ENCODE data around the gene CCDC154.
A peak's percentile ranks its signal among the peaks of the same experiment; 100 is the strongest.
"Not testable (repeated sequence)": the region's sequence is repeated elsewhere in the genome, so short reads cannot be mapped to it uniquely, and the experiment has no call there.

The CCDC154 gene

GRCh38 chr16:1472974-1473373, 28.6 kb upstream of the CCDC154 start:
- no peak for DNase-seq (ENCODE audit: low read depth in 2 of 2)
- H3K4me3 ChIP-seq (replicated peaks in 1 of 2; ENCODE audit: low read depth in 2 of 2, low read length in 2 of 2): no peak overlapping the region
- TF ChIP-seq CTCF (IDR thresholded peaks at IDR 0.05; ENCODE audit: low read depth, low read length): no peak

DNA sequence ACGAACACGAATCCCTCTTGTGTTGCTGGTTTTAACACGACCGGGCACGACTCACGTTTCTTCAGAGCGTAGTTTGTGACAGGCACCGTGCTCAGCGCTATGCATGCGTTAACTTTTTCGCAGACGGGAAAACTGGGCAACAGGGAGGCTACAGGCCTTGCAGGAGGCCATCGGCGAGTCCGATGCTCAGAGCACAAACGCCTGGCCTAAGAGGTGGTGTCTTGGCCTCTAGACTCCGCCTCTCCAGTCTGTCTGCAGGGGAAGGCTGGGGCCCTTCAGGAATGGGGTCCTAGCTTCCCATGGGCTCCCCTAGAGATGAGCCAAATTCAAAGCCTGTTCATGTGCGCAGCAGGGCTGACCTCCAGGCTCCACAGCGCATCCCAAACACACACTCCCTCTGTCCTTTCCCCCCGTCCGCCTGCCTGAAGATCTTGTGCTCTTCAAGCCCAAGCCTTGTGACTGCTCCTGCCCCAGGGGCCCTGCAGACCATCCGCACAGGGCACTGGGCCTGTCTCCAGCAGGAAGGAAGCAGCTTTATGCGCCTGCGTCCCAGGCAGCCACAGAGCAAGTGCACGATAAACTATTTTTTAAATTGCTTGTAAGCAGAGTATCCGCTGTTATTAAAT, 27.3 kb upstream of the CCDC154 start:
- H3K4me3 ChIP-seq (replicated peaks in 1 of 2; ENCODE audit: low read depth in 2 of 2, low read length in 2 of 2): no peak overlapping the region
- TF ChIP-seq CTCF (IDR thresholded peaks at IDR 0.05; ENCODE audit: low read depth, low read length): no peak
- no peak for DNase-seq (ENCODE audit: low read depth in 2 of 2)

DNA sequence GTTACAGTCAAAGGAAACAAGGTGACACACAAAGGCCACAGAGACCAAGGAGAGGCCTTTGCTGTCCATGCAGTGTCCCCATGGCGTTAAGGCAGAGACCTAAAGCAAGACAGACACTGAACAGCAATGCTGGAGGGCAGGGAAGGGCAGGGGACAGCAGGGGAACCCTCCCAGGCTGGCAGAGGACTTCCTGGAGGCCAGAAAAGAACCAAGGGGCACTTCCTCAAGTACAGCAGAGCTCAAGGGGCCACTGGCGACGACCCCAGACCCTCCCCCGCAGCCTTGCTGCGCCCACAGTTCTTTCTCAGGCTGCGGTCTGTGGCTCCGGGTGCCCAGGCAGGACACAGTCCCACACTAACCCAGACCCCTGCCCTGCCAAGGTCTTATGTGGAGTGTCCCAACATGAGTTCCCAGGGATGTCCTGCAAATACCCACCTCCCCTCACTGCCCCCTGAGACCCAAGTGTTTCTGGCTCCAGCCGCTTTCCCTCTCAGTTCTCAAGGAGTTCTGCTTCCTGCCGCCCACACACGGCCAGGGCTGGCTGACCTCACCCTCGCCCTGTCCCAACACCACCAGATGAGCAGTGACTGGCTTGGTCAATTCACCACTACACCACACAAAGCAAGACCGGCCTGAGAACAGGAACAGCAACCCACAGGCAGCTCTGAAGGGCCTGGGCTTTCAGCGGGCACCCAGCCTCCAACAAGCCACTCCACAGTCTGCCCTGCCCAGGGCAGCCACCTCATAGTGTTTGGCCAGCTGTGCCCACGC, 26.3 kb upstream of the CCDC154 start:
- H3K4me3 ChIP-seq (replicated peaks in 1 of 2; ENCODE audit: low read depth in 2 of 2, low read length in 2 of 2): no peak overlapping the region
- DNase-seq (ENCODE audit: low read depth in 2 of 2): peak; percentile 56 to 60
- TF ChIP-seq CTCF (IDR thresholded peaks at IDR 0.05; ENCODE audit: low read depth, low read length): no peak

DNA sequence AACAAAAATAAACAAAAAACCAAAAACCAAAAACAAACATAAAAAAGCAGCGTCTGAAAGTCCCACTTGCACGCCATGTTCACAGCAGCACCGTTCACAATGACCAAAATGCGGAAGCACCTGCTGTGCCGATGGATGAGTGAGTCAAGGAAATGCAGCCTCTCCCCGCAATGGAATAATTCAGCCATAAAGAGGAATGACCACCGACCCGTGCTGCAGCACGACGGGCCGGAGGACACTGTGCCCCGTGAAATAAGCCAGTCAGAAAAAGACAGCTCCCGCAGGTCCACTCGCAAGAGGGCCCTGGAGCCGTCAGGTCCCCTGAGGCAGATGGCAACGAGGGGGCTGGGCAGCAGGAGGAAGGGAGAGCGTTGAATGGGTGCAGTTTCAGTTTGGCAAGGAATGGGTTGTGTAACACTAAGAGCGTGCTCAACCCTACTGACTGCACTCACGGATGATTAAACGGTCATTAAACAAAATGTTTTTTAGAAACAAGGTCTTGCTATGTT, 25.4 kb upstream of the CCDC154 start:
- no peak overlapping the region for H3K4me3 ChIP-seq (replicated peaks in 1 of 2; ENCODE audit: low read depth in 2 of 2, low read length in 2 of 2)
- TF ChIP-seq CTCF (IDR thresholded peaks at IDR 0.05; ENCODE audit: low read depth, low read length): no peak
- no peak for DNase-seq (ENCODE audit: low read depth in 2 of 2)

DNA sequence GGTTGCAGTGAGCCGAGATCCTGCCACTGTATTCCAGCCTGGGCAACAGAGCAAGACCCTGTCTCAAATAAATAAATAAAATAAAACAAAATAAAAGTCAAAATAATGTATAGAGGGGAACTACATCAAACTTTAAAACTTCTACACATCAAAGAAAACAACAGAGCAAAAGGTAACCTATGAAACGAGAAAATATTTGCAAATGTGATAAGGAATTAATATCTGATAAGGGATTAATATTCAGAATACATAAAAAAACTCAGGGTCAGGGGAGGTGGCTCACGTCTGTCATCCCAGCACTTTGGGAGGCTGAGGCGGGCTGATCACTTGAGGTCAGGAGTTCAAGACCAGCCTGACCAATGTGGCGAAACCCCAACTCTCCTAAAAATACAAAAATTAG, 24.8 kb upstream of the CCDC154 start:
- H3K4me3 ChIP-seq (replicated peaks in 1 of 2; ENCODE audit: low read depth in 2 of 2, low read length in 2 of 2); DNase-seq (ENCODE audit: low read depth in 2 of 2): not testable (repeated sequence)

GRCh38 chr16:1468426-1468810, 24.1 kb upstream of the CCDC154 start:
- H3K4me3 ChIP-seq (replicated peaks in 1 of 2; ENCODE audit: low read depth in 2 of 2, low read length in 2 of 2): no peak overlapping the region
- TF ChIP-seq CTCF (IDR thresholded peaks at IDR 0.05; ENCODE audit: low read depth, low read length): no peak

DNA sequence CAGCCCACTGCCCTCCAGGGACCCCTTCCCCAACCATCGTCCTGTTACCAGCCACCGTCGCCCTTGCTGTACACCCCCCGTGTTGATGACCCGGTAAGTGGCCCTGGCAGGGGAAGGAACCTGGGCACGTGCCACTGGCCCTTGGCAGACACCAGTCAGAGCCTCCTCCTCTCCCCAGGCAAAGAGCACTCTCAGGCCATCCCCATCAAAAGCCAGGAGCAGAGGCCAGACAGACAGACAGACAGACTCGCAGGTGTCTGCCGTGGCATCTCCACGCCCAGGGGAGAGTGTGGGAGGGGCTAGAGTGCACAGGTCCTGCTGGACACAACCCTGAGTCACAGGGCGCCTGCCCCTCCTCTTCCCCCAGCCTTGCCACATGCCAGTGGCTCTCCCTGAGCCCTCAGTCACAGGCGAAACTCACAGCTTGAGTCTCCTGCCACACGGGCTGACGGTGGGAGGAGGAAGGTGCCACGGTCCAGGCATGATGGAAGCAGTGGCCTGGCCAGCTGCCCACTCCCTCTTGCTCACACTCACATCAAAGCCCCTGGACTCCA, 22.7 kb upstream of the CCDC154 start:
- DNase-seq (ENCODE audit: low read depth in 2 of 2): no peak
- TF ChIP-seq CTCF (IDR thresholded peaks at IDR 0.05; ENCODE audit: low read depth, low read length): no peak
- H3K4me3 ChIP-seq (replicated peaks in 1 of 2; ENCODE audit: low read depth in 2 of 2, low read length in 2 of 2): no peak overlapping the region

More at GRCh38 chr16:1468426-1468810, 24.1 kb upstream of the CCDC154 start:
- DNase-seq (ENCODE audit: low read depth in 2 of 2): no peak
